ENCODE data around the gene ITPR3. TPM values are rescaled to one million over a fixed set of nuclear protein-coding genes. Genes with fewer than 3 reads are reported as not detected.

ITPR3 gene
- total RNA-seq, 3 donors from 2014 or later (not counting 1 experiment from before 2014, with no cell fraction given), result 45.5 to 66.7 (median 46.0) TPM

DNA sequence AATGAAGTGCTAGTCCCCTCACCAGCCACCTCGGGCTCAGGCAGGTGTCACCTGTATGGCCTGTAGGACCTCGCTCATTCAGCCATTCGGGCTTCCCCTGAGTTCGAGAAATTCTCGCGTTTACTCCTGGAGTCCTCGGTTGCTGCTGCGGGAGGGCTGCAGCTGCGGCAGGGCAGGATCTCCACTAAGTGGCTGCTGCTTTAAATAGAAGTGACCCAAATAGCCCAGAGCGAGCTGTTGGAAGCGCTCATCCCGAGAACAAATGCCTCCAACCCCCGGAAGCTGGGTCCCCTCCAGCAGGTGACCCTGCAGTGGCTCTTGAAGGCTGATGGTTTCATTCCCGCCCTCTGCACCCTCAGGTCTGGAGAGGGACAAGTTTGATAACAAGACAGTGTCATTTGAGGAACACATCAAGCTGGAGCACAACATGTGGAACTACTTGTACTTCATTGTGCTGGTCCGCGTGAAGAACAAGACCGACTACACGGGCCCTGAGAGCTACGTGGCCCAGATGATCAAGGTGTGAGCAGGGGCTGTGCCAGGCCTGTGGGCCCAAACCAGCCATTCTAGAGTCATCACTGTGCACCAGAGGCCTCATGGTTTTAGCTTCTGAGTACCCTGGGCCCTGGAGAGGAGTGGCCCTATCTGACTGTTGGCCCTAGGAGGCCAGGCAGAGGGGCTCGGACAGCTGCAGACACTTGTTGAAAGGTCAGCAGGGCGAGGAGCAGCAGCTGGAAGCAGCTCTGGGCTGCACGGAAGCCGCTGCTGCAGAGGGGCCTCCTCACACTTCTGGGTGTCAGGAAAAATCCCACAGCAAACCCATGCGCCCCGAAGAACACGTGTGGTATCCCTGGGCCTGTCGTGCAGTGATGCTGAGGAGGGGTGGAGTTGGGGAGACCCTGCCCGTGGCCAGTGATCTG is 72.3 kb downstream of the ITPR3 start:
- TF ChIP-seq, protein P1, sequence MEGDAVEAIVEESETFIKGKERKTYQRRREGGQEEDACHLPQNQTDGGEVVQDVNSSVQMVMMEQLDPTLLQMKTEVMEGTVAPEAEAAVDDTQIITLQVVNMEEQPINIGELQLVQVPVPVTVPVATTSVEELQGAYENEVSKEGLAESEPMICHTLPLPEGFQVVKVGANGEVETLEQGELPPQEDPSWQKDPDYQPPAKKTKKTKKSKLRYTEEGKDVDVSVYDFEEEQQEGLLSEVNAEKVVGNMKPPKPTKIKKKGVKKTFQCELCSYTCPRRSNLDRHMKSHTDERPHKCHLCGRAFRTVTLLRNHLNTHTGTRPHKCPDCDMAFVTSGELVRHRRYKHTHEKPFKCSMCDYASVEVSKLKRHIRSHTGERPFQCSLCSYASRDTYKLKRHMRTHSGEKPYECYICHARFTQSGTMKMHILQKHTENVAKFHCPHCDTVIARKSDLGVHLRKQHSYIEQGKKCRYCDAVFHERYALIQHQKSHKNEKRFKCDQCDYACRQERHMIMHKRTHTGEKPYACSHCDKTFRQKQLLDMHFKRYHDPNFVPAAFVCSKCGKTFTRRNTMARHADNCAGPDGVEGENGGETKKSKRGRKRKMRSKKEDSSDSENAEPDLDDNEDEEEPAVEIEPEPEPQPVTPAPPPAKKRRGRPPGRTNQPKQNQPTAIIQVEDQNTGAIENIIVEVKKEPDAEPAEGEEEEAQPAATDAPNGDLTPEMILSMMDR (IDR thresholded peaks at IDR 0.05), result no peak
- ATAC-seq, result no peak

DNA sequence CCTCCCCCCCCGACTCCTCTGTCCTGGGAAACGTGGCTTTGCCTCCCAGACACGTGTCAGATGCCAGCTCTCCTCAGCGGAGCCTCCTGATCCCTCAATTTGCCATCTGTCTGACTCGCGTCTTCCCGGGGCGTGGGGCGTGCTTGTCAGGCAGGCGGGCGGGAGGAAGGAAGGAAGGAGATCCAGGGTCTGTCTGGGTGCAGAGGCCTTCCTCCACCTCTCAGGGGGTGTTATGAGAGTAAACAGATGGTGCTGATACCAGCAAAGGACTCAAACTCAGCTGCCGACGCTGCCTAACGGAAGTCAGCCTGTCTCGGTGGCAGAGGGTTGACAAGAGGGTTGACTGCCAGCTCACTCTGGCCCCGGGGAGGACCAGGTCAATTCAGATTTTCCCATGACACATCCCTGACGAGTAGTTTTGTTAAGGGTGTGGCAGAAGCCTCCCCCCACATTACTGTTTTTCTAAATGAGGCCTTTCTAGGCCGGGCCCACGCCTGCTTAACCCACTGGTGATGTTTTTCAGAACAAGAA is 73.3 kb downstream of the ITPR3 start:
- Histone ChIP-seq H3K36me3 (ENCODE audit: control insufficient read depth, insufficient read depth, low read length) (peaks cover 62% of the 10 kb centered on the region), H3K9me3 (ENCODE audit: control insufficient read depth, insufficient read depth, low read length) (no peaks in the 10 kb centered on the region), H3K27me3 (ENCODE audit: control insufficient read depth, insufficient read depth, low read length) (no peaks in the 10 kb centered on the region), H3K4me1 (ENCODE audit: control insufficient read depth, insufficient read depth, low read length) (peaks cover 59% of the 10 kb centered on the region), H3K27ac (ENCODE audit: low read length) (peak overlapping the region; percentile 83), H3K4me3 (ENCODE audit: low read length) (no peak overlapping the region)
- peak; percentile 28 to 80 for DNase-seq
- Mint-ChIP-seq H3K36me3 (peaks cover 2% of the 10 kb centered on the region), H3K27me3 (ENCODE audit: low read depth in 2 of 2) (no peaks in the 10 kb centered on the region), H3K9me3 (no peaks in the 10 kb centered on the region), H3K4me3 (peak overlapping the region; percentile 71), H3K4me1 (peaks cover 27 to 31% of the 10 kb centered on the region in 2 donors), H3K27ac (peak overlapping the region; percentile 96 to 98)
- TF ChIP-seq, protein P1 (IDR thresholded peaks at IDR 0.05), result no peak
- WGBS (ENCODE audit: insufficient coverage), result 34% methylated on average over 17 of the region's 19 CpGs
- intact Hi-C loops (cut with micrococcal nuclease), result no loop called here
- ATAC-seq, result peak; percentile 56 to 69 (median 66)

More for the DNA sequence above, 72.3 kb downstream of the ITPR3 start:
- H3K27me3 Mint-ChIP-seq (ENCODE audit: low read depth in 2 of 2), result no peaks in the 10 kb centered on the region
- peak overlapping the region; percentile 83 for H3K27ac ChIP-seq (ENCODE audit: low read length)
- peaks cover 6% of the 10 kb centered on the region for H3K36me3 Mint-ChIP-seq
- peak overlapping the region; percentile 70 for H3K4me3 Mint-ChIP-seq
- no peak overlapping the region for H3K4me3 ChIP-seq (ENCODE audit: low read length)
- H3K4me1 Mint-ChIP-seq, result peaks cover 27 to 31% of the 10 kb centered on the region in 2 donors
- DNase-seq, result peak in 1 of 2 donors; percentile 26
- H3K9me3 Mint-ChIP-seq, result no peaks in the 10 kb centered on the region
- peaks cover 70% of the 10 kb centered on the region for H3K36me3 ChIP-seq (ENCODE audit: control insufficient read depth, insufficient read depth, low read length)
- intact Hi-C loops (cut with micrococcal nuclease), result no loop called here
- peak overlapping the region; percentile 96 to 98 for H3K27ac Mint-ChIP-seq
- no peaks in the 10 kb centered on the region for H3K27me3 ChIP-seq (ENCODE audit: control insufficient read depth, insufficient read depth, low read length)
- peaks cover 59% of the 10 kb centered on the region for H3K4me1 ChIP-seq (ENCODE audit: control insufficient read depth, insufficient read depth, low read length)
- 74% methylated on average over 28 of the region's 28 CpGs for WGBS (ENCODE audit: insufficient coverage)
- H3K9me3 ChIP-seq (ENCODE audit: control insufficient read depth, insufficient read depth, low read length), result no peaks in the 10 kb centered on the region

DNA sequence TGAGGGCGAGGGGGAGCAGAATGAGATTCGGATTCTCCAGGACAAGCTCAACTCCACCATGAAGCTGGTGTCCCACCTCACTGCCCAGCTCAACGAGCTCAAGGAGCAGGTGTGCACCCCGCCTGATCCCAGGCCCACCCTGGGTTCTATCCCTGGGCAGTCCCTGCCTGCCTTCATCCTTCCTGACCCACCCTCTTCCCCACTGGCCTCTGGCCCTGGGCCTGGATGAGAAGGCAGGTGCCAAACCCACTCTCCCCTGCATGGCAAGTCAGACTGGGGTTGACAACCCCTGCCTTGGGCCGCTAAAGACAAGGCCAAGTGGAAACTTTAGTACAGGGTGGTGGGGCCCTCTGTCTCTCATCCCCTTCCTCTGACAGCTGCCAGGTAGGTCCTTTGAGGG is 73.9 kb downstream of the ITPR3 start:
- Histone ChIP-seq H3K4me1 (ENCODE audit: control insufficient read depth, insufficient read depth, low read length) (peaks cover 59% of the 10 kb centered on the region), H3K9me3 (ENCODE audit: control insufficient read depth, insufficient read depth, low read length) (no peaks in the 10 kb centered on the region), H3K27ac (ENCODE audit: low read length) (peak overlapping the region; percentile 83), H3K4me3 (ENCODE audit: low read length) (no peak overlapping the region), H3K27me3 (ENCODE audit: control insufficient read depth, insufficient read depth, low read length) (no peaks in the 10 kb centered on the region), H3K36me3 (ENCODE audit: control insufficient read depth, insufficient read depth, low read length) (peaks cover 57% of the 10 kb centered on the region)
- ATAC-seq (no peak), DNase-seq (peak in 1 of 2 donors; percentile 30)
- H3K4me1 Mint-ChIP-seq, result peaks cover 27 to 31% of the 10 kb centered on the region in 2 donors
- peak overlapping the region; percentile 96 to 98 for H3K27ac Mint-ChIP-seq
- peak overlapping the region; percentile 71 for H3K4me3 Mint-ChIP-seq
- H3K36me3 Mint-ChIP-seq, result no peaks in the 10 kb centered on the region
- intact Hi-C loops (cut with micrococcal nuclease), result no loop called here
- TF ChIP-seq, protein P1 (IDR thresholded peaks at IDR 0.05), result no peak
- H3K9me3 Mint-ChIP-seq, result no peaks in the 10 kb centered on the region
- H3K27me3 Mint-ChIP-seq (ENCODE audit: low read depth in 2 of 2), result no peaks in the 10 kb centered on the region
- 87% methylated on average over 5 of the region's 5 CpGs for WGBS (ENCODE audit: insufficient coverage)

Measured in natural killer cell (primary cell).